HG02588 (cell line): ENCODE results near the gene OTOP2.

Experiments used
- ATAC-seq: cut with Tn5 transposase; IDR thresholded peaks from one replicate; pipeline ENCODE4 v1.9.1; 2021; ENCODE audit warnings: mild to moderate bottlenecking, moderate library complexity; ENCODE audit not compliant: unreplicated experiment

The OTOP2 gene

DNA sequence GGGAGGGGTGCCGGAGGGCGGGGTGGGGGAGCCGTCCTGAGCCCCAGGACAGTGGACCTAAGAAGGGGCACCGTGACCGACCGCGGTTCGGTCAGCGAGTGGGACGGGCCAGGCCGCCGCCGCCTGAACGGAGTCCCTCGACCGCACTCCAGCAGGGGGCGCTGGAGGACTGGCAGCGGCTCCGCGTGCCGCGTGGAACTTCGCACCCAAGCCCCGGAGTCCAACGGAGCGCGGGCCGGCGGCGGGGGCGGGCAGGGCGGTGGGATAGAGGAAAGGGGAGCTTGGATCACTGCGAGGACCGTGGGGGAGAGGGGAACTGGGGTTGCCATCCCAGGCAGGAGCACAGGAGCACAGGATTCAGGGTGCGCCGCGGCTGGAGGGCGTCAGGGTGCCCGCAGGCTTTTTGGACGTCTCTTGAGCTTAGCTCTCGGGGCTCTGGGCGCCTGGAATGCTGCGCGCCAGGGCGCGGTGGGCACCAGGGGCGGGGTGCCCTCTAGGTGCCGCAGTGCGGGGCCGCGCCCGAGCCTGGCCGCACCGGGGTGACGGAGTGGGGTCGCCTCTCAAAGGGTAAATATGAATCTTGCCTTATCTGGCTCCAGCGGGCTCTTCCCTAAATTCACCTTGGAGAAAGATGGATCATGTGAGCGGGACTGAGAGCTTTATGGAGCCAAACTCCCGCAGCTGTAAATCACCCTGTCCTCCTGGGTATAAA lies 379 bp upstream of the OTOP2 start:
- no peak for ATAC-seq

DNA sequence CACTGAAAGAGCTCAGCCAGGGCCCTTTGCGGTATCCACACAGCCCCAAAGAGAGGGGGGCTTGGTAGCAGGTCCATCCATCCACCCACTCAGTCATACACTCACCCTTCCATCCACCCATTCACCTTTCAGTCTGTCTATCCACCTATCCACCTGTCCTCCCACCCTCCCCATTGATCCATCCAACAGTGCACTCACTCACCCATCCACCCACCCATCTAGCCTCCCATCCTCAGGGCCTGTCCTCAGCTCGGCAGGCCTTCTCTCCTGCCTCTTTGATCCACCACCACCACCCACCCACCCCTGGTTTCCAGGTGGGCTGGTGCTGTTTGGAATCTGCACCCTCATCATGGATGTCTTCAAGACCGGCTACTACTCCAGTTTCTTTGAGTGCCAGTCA lies 1.2 kb downstream of the OTOP2 start:
- no peak for ATAC-seq

DNA sequence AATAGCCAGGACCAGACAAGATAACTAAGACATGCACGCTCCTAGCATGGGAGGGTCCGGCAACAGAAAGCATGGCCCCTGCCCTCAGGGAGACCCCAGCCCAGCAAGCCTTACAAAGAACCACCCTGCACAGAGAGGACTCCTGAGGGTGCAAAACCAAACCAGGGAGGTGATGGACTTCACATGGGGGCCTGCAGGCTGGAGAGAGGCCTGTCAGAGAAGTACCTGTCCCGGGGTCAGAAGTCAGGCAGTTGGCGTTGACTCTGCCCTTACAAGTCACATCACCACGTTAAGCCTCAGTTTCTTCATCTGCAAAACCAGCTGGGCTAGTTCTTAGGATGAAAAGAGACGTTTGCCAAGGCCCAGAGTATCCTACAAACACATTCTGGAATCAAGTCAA lies 4.7 kb downstream of the OTOP2 start:
- no peak for ATAC-seq

DNA sequence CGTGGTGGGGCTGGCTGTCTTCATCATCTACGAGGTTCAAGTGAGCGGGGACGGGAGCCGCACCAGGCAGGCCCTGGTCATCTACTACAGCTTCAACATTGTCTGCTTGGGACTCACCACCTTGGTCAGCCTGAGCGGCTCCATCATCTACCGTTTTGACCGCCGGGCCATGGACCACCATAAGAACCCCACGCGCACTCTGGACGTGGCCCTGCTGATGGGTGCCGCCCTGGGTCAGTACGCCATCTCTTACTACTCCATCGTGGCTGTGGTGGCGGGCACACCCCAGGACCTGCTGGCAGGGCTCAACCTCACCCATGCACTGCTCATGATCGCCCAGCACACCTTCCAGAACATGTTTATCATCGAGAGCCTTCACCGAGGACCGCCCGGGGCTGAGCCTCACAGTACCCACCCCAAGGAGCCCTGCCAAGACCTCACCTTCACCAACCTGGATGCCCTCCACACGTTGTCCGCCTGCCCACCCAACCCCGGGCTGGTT lies 6.5 kb downstream of the OTOP2 start:
- no peak for ATAC-seq

DNA sequence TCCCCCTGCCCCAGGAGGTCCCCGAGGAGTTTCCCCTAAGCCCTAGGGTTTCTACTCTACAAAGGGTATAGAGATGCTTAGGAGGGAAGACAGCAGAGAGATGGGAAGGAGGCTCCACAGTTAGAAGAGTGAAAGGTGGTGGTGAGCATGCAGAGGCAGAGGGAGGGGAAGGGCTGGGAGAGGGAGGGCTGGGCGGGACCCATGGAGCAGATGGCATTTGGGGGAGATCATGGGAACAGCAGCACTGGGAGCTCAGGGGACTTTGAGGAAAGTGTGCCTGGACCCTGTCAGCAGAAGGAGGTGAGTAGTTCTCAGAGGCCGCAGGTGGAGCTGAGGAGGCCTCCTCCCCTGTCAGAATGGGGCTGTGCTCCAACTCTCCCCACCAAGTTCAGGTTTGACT lies 11.0 kb downstream of the OTOP2 start:
- ATAC-seq, result no peak

DNA sequence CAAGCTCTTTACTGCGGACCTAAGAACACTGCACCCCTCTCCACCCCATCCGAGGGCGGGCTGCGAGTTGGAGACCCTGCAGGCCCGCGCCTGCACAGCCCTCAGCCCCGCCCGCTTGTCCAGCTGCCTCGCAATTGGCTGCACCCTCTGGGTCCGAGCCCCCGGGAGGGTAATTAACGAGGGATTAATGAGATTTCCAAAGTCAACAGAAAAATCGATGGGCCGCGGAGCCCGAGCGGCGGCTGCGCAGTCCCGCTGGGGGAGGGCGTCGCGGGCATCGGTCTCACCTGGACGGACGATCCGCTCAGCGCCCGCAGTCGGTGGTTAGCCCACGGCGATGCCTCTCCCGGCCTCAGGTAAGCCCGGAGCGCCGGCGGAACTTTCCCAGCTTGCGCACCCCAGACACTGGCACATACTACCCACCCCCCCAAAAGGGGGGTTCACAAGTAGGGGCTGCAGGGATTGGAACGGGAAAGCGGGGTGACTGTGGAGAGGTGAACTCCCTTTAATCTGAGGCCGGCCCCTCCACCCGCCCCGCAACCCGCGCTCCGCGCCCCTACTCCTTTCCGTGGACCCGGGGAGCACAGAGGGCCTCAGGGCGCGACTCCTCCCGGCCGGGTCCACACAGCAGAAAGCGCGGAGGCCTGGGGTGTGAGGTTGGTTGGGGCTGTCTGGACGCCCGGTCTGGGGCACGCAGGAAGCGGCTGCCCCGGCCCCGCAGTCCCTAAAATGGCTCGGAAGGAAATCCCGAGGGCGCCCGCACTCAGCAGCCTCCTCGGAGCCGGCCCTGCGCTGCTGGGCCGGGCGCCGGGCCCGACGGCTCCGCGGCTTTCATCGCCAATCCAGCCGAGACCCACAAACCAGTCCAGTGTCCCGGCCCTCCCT lies 11.8 kb downstream of the OTOP2 start, which contains the start of gene OTOP3:
TSS of gene OTOP3 (plus strand) at position 314 of the 885 bp plus-strand sequence. CDS start at position 338, 24 bp downstream.
- ATAC-seq, result no peak

DNA sequence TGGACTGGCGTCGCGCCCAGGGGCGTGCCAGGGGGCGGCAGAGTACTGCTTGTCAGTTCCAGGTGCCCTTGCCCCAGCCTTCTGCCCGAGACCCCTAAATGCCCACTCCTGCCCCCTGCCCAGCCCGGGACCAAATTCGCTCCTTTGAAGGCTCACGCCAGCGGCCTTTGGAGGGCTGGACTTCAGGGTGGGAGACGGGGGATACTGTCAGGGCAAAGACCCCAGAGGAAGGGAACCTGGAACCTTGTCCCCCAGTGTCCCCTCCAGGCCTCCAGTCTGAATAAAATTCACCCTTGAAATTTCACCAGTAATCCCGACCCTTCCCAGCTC lies 12.4 kb downstream of the OTOP2 start:
- ATAC-seq, result no peak

DNA sequence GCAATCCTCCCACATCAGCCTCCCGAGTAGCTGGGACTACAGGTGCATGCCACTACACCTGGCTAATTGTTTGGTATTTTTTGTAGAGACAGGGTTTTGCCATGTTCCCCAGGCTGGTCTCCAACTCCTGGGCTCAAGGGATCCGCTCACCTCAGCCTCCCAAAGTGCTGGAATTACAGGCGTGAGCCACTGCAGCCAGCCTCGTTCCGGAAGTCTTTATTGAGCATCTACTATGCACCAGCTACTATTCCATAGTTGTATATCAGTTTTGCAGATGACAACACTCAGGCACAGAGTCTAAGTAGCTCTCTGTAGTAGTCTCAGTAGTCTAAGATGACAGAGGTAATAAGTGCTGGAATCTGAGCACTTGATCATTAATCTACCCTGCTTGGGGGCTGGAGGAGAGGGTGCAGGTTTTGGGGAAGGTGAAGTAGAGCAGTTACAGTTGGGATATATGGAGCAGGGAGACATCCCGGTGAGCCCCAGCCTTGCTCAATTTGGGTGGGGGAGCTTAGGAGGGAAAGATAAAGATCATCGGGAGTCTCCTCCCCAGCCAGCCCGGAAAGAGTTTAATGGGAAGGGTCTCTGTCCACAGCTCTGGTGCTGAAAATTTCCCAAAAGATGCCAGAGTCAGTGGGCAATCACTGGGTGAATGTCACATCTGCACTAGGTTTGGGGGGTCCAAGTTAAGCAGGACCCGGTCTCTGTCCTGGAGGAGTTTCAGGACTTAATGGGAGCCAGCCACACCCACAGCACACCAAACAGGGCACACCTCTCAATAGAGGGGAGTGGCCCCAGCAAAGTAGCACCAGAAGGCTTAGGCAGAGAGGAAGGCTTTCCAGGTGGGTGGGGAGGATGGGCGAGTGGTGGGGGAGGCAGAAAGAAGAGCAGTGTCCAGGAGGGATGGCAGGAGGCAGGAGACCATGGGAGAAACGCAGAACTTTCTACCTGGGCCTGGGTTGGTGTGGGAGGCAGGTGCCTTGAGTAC lies 13.3 kb downstream of the OTOP2 start:
- ATAC-seq, result no peak

DNA sequence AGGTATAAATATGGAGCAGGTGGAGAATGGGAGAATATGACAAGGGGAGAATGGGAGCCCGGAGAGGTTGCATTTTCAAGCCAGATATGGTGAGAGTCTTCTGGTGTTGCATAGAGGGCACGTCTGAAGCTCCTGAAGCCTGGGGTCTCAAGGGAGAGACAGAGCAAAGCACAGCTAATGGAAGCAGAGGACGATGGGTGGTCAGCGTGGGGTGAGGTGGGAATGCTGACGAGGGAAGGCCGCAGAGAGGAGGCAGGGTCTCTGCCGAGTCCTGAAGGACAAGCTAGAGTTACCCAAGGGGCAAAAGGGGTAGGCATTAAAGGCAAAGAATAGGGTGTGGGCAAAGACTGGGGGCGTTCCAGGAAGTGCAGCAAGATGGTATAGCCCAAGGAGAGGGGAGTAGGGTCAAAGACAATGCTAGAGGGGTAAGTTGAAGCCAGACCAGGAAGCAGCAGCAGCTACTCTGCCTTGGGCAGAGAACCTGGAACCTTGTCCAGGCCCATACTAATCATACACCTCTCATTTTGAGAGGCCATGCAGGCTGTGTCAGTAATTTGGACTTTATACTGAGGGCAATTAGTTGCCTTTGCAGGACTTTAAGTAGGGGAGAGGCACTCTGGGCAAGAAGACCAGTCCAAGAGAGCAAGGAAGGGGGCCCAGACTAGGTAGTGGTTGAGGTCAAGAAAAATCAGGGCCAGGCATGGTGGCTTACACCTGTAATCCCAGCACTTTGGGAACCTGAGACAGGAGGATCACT lies 14.3 kb downstream of the OTOP2 start:
- ATAC-seq, result no peak

DNA sequence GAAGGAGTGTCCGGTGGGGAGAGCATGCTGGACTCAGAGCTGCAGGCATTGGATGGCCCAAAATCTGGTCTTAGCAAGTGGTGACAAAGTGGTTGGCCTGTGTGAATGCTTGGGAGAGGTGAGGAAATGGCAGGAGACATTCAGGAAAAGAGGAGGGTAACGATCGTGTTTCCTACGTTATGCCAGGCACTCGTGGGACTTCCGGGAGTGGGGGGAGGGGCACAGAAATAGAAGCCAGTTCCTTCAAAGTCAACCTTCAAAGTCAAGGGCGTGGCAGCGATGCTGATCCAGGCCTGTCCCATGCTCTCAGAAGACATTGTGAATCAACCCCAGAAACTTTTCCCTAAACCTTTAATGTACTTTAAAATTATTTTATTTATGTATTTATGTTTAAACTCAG lies 15.5 kb downstream of the OTOP2 start:
- no peak for ATAC-seq

DNA sequence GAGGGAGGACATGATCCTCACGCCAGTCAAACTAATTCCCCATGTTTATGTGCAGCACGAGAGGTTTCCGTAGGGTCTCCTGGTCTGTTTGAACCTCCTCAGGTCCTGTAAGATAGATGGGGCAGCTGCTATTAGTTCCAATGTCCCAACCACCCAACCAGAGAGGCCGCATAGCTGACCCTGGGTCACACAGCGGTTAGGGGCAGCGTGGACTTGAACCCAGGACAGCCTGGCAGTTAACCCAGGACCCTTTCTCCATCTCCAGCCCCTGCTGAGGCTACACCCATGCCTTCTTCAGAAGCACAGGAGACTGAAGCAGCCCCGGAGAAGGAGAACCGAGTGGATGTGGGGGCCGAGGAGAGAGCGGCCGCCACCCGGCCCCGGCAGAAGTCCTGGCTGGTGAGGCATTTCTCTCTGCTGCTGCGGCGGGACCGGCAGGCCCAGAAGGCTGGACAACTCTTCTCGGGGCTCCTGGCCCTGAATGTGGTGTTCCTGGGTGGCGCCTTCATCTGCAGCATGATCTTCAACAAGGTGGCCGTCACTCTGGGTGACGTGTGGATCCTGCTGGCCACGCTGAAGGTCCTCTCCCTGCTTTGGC lies 17.2 kb downstream of the OTOP2 start:
- ATAC-seq, result no peak

DNA sequence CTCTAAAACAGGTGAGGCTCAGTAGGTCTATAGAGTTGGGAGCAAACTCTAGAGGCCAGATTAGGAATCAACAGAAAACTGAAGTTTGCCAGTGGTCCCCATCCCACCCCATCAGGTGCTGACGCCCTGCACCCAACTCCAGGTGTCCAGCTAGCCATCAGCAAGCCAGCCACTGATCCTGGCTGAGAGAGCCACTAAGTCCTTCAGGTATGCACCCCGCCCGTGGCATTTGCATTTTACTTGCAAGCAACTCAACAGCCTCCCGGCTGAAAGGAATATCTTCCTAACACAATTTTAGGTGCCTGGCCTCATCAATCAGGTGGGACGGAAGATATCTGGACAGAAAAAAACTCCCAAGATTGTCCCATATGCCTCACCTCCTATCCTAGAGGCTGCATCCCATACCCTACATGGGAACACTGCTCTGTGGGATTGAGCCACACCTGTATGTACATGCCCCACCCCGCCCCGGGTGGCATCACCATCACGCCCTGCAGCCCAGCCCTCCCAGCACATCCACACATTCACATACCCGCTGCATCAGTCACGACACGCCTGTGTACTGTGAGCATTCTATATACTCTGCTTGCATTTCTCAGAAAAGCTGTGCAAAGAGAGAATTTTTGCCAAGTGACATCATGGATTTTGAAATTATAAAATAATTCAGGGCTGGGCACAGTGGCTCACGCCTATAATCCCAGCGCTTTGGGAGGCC lies 19.9 kb downstream of the OTOP2 start:
- ATAC-seq, result no peak

DNA sequence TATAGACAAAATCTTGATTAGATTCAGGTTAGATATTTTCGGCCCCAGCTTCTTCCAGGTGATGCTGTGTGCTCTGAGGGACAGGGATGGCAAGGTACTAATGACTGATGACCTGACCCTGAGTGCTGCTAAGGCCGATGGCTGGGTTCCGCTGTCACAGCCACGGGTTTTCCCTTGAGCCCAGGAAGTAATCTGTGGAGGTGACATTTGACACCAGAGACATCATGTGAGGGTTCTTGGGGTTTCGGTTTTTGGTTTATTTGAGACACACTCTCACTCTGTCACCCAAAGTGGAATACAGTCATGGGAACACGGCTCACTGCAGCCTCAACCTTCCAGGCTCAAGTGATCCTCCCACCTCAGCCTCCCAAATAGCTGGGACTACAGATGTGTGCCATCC lies 21.5 kb downstream of the OTOP2 start:
- ATAC-seq, result no peak

DNA sequence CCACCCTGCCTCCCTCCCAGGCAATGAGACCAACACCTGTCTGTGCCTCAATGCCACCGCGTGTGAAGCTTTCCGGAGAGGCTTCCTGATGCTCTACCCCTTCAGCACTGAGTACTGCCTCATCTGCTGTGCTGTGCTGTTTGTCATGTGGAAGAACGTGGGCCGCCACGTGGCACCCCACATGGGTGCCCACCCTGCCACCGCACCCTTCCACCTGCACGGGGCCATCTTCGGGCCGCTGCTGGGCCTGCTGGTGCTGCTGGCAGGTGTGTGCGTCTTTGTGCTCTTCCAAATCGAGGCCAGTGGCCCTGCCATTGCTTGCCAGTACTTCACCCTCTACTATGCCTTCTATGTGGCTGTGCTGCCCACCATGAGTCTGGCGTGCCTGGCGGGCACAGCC lies 22.6 kb downstream of the OTOP2 start:
- no peak for ATAC-seq

DNA sequence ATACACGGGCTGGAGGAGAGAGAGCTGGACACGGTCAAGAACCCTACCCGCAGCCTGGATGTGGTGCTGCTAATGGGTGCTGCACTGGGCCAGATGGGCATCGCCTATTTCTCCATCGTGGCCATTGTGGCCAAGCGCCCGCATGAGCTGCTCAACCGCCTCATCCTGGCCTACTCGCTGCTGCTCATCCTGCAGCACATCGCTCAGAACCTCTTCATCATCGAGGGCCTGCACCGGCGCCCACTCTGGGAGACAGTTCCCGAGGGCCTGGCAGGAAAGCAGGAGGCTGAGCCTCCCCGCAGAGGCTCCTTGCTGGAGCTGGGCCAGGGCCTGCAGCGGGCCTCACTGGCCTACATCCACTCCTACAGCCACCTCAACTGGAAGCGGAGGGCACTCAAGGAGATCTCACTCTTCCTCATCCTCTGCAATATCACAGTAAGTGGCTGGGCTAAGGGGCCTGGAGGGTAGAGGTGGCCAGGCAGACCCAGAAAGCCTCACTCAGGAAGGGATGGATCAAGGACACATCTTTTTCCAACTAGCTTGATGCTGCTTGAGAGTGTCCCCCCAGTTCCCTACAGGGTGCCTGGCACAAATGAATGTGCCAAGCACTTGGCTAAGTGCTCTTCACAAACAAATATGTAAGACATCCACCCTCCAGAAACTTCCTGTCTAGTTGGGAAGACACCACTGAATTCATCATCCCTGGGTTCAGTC lies 23.1 kb downstream of the OTOP2 start:
- no peak for ATAC-seq

DNA sequence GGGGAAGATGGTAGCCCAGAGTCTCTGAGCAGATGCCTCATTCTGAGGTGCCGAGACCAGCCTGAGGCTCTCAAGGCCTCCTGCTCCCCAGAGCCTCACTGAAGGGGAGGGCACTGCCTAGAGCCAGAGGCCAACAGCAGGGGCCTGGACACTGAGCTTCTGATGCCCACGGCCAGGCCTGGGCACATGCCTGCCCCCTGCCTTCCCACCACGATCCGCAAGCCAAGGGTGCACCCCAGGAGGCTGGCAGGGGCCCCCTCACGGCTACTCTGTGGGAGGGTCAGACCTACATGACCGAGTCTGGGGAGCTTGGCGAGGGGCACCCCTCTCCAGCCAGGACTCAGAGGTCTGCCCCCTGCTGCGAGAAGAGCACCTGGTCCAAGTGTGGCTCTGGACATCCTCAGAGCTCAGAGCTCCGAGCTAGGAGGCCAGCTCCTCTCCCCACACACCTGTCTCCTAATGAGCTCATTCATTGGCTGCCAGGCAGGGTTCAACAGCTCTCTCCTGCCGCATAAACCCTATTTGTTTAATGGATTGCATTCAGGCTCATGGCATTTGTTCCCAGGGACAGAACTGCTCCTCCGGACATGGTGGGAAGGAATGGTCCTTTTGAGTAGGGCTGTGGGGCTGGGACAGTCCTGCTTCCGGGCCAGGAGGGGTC lies 25.5 kb downstream of the OTOP2 start:
- ATAC-seq, result no peak

DNA sequence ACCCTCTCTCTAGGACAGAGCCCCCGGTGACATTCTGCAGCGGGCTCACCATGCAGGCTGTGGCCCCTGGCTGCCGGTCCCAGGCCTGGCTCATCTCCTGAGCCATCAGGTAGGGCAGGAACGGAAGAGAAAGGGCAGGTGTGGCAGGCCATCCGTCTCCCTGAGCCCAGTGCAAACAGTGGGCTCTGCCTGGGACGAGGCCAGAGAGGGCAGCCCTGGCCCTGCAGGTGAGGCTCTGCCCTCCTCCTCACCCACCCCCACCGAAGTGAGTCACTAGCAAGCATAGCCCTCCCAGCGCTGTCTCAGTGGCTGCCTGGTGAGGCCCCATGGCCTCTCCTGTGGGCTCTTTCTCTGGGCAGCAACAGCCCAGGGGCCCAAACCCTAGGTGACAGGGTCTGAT lies 26.1 kb downstream of the OTOP2 start:
- no peak for ATAC-seq

DNA sequence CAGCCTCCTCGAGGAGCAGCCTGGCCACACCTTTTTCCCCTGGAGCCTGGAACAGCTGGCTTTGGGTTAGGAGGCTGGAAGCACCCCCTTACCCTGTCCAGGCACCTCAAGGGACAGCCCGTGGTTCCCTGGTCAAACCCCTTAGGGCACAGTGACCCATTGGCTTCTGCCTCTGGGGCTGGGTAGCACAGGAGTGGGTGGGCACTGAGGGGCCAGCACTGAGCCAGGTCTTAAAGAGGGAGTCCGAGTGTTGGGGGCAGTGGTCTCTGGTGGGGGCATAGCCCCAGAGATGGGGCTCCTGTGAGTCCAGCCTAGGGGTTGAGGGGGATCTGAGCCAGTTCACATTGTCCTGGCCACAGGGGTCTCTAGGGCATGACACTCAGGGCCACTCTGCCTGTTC lies 27.0 kb downstream of the OTOP2 start:
- no peak for ATAC-seq
